Fibroblast of lung (primary cell): ENCODE data around the gene TMEM40. TPM values are rescaled to one million over a fixed set of nuclear protein-coding genes. Genes with fewer than 3 reads are reported as not detected.

Experiments used
- DNase-seq, 2 donors: peaks; one replicate each; pipeline versions ENCODE4 v3.0.0 to v3.0.0-alpha.2; 2010; ENCODE audit warnings: low read depth in 2 of 2
- H2AFZ ChIP-seq: 2 replicates; pipeline ENCODE4 v1.5.1; 2012; ENCODE audit warnings: low read length, control low read depth, inconsistent platforms
- H3K27ac ChIP-seq: 2 replicates; pipeline ENCODE4 v1.5.1; 2011; ENCODE audit warnings: low read length, control low read depth; ENCODE audit not compliant: insufficient read depth
- H3K27me3 ChIP-seq: 2 replicates; pipeline ENCODE4 v1.5.1; 2011; ENCODE audit warnings: mild to moderate bottlenecking, low read length; ENCODE audit not compliant: control insufficient read depth, insufficient read depth
- H3K36me3 ChIP-seq: 2 replicates; pipeline ENCODE4 v1.5.1; 2011; ENCODE audit warnings: low read length; ENCODE audit not compliant: control insufficient read depth, insufficient read depth
- H3K4me1 ChIP-seq: 2 replicates; pipeline ENCODE4 v1.5.1; 2011; ENCODE audit warnings: low read length; ENCODE audit not compliant: control insufficient read depth, insufficient read depth; ENCODE audit errors: extremely low read depth
- H3K4me2 ChIP-seq: 2 replicates; pipeline ENCODE4 v1.5.1; 2011; ENCODE audit warnings: low read length, control low read depth; ENCODE audit not compliant: insufficient read depth; ENCODE audit errors: extremely low read depth
- H3K4me3 ChIP-seq, 4 experiments: fragments of 200-600 bp in 1 of 4; sonication (generic) in 1 of 4; replicated peaks in 1 of 4; 2 replicates each; pipeline ENCODE4 v1.5.1; 2011 to 2016; ENCODE audit warnings: low read length in 4 of 4, low read depth in 3 of 4, mild to moderate bottlenecking in 3 of 4, control low read depth in 2 of 4, inconsistent platforms in 1 of 4, mixed read lengths in 1 of 4; ENCODE audit not compliant: insufficient read depth in 1 of 4; ENCODE audit errors: control extremely low read depth in 1 of 4
- H3K79me2 ChIP-seq: 2 replicates; pipeline ENCODE4 v1.5.1; 2012; ENCODE audit warnings: mild to moderate bottlenecking, low read length, inconsistent platforms; ENCODE audit not compliant: control insufficient read depth, insufficient read depth
- H3K9ac ChIP-seq: 2 replicates; pipeline ENCODE4 v1.5.1; 2011; ENCODE audit warnings: mild to moderate bottlenecking, low read length, control low read depth; ENCODE audit not compliant: insufficient read depth
- H3K9me3 ChIP-seq: 2 replicates; pipeline ENCODE4 v1.5.1; 2012; ENCODE audit warnings: low read depth, low read length; ENCODE audit not compliant: control insufficient read depth, insufficient read depth
- H4K20me1 ChIP-seq: 2 replicates; pipeline ENCODE4 v1.5.1; 2011; ENCODE audit warnings: low read length; ENCODE audit not compliant: control insufficient read depth, insufficient read depth; ENCODE audit errors: extremely low read depth
- EZH2 ChIP-seq: IDR thresholded peaks from 2 replicates; pipeline ENCODE4 v1.5.1; 2012; ENCODE audit warnings: low read length, control low read depth, mild to moderate bottlenecking; ENCODE audit errors: missing control alignments
- polyA plus RNA-seq, 2 donors: library from polyadenylated mRNA; depleted of rRNA in 1 of 2; stranded (reverse) in 1 of 2; unstranded in 1 of 2; fragments of >200 nt; gene quantifications; 2 replicates each; pipeline ENCODE4 v1.2.1, GENCODE V29; 2011 to 2012; ENCODE audit warnings: missing spikeins in 1 of 2
- total RNA-seq: library from RNA; depleted of rRNA; stranded (reverse); fragments of >200 nt; gene quantifications from 2 replicates; pipeline ENCODE4 v1.2.1, GENCODE V29; 2014
- TF ChIP-seq, protein P1 (sequence below), 2 donors: IDR thresholded peaks in 1 of 2; conservative IDR thresholded peaks in 1 of 2; 1 replicate in 1 of 2; 2 replicates in 1 of 2; pipeline ENCODE4 v1.5.1; 2011 to 2012; ENCODE audit warnings: low read length in 2 of 2, control low read depth in 1 of 2, inconsistent platforms in 1 of 2, low read depth in 1 of 2, mild to moderate bottlenecking in 1 of 2

TMEM40 gene
- total and polyA plus RNA-seq, 2 donors (not counting 1 experiment from before 2014, with no cell fraction given) = under 0.01 to 0.33 TPM

DNA sequence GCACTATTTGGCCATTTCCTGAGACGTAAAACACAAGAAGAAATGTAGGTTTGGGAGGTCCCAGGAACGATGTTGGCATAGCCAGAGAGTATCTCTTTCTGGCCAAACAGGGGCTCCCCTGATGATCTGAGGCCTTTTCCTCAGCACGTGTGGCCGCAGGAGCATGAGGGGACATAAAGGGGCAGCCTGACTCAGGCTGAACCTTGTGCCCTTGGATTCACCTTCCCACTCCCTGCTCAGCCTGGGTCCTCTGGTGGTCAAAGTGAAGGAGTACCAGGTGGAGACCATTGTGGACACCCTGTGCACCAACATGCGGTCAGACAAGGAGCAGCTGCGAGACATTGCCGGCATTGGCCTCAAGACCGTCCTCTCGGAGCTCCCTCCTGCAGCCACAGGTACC lies 48.0 kb upstream of the TMEM40 start:
- DNase-seq = no peak

GRCh38 chr3:12803371-12803770 lies 44.3 kb upstream of the TMEM40 start:
- TF ChIP-seq EZH2 = no peak
- TF ChIP-seq, protein P1, sequence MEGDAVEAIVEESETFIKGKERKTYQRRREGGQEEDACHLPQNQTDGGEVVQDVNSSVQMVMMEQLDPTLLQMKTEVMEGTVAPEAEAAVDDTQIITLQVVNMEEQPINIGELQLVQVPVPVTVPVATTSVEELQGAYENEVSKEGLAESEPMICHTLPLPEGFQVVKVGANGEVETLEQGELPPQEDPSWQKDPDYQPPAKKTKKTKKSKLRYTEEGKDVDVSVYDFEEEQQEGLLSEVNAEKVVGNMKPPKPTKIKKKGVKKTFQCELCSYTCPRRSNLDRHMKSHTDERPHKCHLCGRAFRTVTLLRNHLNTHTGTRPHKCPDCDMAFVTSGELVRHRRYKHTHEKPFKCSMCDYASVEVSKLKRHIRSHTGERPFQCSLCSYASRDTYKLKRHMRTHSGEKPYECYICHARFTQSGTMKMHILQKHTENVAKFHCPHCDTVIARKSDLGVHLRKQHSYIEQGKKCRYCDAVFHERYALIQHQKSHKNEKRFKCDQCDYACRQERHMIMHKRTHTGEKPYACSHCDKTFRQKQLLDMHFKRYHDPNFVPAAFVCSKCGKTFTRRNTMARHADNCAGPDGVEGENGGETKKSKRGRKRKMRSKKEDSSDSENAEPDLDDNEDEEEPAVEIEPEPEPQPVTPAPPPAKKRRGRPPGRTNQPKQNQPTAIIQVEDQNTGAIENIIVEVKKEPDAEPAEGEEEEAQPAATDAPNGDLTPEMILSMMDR (conservative IDR thresholded peaks at IDR 0.05 in 1 of 2, IDR thresholded peaks at IDR 0.05 in 1 of 2; ENCODE audit: low read depth in 1 of 2, low read length in 2 of 2) = no peak
- H2AFZ ChIP-seq = no peak overlapping the region
- no peak overlapping the region for H3K9ac ChIP-seq
- H3K27me3 ChIP-seq = no peaks in the 10 kb centered on the region
- H3K9me3 ChIP-seq = no peaks in the 10 kb centered on the region
- no peak overlapping the region for H3K4me3 ChIP-seq
- H3K4me2 ChIP-seq = no peak overlapping the region
- no peak for DNase-seq
- no peaks in the 10 kb centered on the region for H3K79me2 ChIP-seq
- no peaks in the 10 kb centered on the region for H3K36me3 ChIP-seq
- no peaks in the 10 kb centered on the region for H4K20me1 ChIP-seq
- no peaks in the 10 kb centered on the region for H3K4me1 ChIP-seq
- no peak overlapping the region for H3K27ac ChIP-seq

More for the DNA sequence above, 48.0 kb upstream of the TMEM40 start:
- Histone ChIP-seq H3K4me2 (no peak overlapping the region), H3K27me3 (no peaks in the 10 kb centered on the region), H2AFZ (no peak overlapping the region), H3K4me3 (no peak overlapping the region), H3K79me2 (no peaks in the 10 kb centered on the region), H3K4me1 (no peaks in the 10 kb centered on the region), H3K9ac (no peak overlapping the region), H3K36me3 (no peaks in the 10 kb centered on the region), H3K9me3 (no peaks in the 10 kb centered on the region), H4K20me1 (no peaks in the 10 kb centered on the region), H3K27ac (no peak overlapping the region)
- TF ChIP-seq EZH2 = no peak
- TF ChIP-seq, protein P1 (conservative IDR thresholded peaks at IDR 0.05 in 1 of 2, IDR thresholded peaks at IDR 0.05 in 1 of 2; ENCODE audit: low read depth in 1 of 2, low read length in 2 of 2) = no peak

GRCh38 chr3:12799525-12800440 lies 40.7 kb upstream of the TMEM40 start:
- no peak for DNase-seq
- no peak overlapping the region for H3K4me2 ChIP-seq
- H3K79me2 ChIP-seq = no peaks in the 10 kb centered on the region

More at GRCh38 chr3:12799525-12800440, 40.7 kb upstream of the TMEM40 start:
- H3K27ac ChIP-seq = no peak overlapping the region
- H3K4me1 ChIP-seq = no peaks in the 10 kb centered on the region
- H3K9me3 ChIP-seq = no peaks in the 10 kb centered on the region
- H3K4me3 ChIP-seq = no peak overlapping the region
- no peak for TF ChIP-seq EZH2
- TF ChIP-seq, protein P1 (conservative IDR thresholded peaks at IDR 0.05 in 1 of 2, IDR thresholded peaks at IDR 0.05 in 1 of 2; ENCODE audit: low read depth in 1 of 2, low read length in 2 of 2) = no peak
- H4K20me1 ChIP-seq = no peaks in the 10 kb centered on the region
- no peaks in the 10 kb centered on the region for H3K27me3 ChIP-seq
- H3K36me3 ChIP-seq = no peaks in the 10 kb centered on the region
- H2AFZ ChIP-seq = no peak overlapping the region
- no peak overlapping the region for H3K9ac ChIP-seq
